NCI-H146 (cell line): ENCODE data around the gene DGCR8.
A peak's percentile ranks its signal among the peaks of the same experiment; 100 is the strongest.
"Not testable (repeated sequence)": the region's sequence is repeated elsewhere in the genome, so short reads cannot be mapped to it uniquely, and the experiment has no call there.

Experiments used
- DNase-seq: peaks from one replicate; lab custom pipeline; 2025; lab: John Stamatoyannopoulos, UW

Gene DGCR8

DNA sequence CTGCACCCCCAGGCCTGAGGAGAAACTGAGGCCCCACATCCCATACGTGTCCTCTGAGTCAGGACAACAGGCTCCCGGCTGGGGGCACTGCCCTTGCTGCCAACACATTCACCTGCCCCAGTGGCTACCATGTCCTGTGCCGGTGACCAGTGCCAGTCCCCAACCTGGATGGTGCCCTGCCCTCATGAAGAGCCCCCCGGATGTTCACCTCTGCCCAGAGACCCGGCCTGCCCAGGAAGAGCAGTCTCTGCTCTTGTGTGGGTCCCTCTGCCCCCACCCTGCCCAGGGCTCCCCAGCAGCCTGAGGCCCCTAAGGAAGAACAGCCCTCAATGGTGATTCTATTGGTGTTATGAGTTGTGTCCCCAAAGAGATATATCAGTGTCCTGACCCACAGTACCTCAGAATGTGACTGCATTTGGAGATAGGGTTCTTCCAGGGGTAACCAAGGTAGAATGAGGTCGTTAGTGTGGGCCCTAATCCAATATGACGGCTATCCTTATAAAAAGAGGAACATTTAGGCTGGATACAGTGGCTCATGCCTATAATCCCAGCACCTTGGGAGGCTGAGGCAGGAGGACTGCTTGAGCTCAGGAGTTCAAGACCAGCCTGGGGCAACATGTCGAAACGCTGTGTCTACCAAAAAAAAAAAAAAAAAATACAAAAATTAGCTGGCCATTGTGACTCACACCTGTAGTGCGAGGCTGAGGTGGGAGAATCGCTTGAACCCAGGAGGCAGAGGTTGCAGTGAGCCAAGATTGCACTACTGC is 13.2 kb upstream of the DGCR8 start:
- no peak for DNase-seq

DNA sequence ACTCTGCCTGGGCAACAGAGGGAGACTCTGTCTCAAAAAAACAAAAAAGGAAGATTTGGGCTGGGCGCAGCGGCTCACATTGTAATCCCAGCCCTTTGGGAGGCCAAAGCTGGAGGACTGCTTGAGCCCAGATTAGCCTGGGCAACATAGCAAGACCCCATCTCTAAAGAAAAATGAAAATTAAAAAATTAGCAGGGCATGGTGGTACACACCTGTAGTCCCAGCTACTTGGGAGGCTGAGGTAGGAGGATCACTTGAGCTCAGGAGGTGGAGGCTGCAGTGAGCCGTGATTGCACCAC is 12.7 kb upstream of the DGCR8 start:
- DNase-seq: not testable (repeated sequence)

DNA sequence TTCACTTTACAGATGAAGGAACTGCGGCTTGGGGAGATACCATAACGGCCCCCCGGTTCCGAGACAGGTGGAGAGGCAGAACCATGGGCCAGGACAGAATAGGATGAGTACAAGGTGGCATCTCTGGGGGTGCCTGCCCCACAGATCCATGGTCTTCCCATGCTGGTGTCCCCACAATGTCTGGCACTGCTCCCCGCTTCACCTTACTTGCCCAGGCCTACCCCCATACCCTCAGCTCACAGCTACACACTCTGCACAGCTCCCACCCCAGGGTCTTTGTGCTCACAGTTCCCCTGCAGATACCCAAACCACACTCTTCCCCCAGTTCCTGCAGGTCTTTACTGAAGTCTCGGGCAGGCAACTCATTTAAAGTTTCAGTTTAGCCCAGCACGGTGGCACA is 11.4 kb upstream of the DGCR8 start:
- DNase-seq: no peak

DNA sequence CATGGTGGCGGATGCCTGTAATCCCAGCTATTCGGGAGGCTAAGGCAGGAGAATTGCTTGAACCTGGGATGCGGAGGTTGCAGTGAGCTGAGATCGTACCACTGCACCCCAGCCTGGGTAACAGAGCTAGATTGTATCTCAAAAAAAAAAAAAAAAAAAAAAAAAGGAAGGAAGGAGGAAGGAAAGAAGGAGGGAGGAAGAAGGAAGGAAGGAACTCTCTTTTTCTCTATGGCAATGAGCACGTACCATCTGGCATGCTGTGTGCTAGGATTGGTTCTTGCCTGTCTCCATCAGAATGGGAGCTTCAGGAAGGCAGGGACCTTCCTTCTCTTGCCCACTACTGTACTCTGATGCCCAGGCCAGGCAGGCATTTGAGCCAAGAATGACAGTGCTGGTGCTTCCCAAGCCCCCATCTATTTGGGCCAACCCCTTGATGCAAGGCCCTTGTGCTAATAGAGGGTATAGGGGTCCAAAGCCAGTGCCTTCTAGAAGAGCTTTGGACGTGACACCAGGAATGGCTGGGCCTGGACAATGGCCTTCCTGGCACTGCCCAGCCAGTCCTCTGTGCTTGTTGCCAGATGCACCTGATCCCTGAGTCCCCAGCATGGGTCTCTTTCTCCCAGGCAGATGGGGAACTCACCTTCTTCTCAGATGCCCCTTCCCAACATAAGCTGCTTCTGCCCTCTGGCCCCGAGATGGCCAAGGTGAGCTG is 10.6 kb upstream of the DGCR8 start:
- no peak for DNase-seq

DNA sequence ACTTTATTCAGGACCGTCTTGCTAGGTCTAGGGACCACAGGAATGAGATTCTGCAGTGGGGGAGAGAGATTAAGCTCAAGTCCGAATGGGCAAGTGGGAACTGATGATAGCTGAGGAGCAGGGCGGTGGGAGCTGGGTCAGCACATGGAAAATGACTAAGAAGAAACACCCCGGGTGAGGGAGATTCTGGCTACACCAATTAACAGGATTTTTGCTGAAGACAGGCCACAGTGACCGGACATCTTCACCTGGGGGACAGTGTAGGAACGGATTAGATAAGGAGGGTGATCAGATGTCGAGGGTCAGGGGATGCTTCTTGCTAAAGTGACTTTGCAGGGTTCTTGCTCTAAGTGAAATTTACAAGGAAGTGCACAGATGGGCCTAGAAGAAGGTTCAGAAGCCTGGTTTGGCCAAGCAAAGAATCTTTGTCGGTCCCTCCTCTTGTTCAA is 8.5 kb upstream of the DGCR8 start:
- DNase-seq: no peak

DNA sequence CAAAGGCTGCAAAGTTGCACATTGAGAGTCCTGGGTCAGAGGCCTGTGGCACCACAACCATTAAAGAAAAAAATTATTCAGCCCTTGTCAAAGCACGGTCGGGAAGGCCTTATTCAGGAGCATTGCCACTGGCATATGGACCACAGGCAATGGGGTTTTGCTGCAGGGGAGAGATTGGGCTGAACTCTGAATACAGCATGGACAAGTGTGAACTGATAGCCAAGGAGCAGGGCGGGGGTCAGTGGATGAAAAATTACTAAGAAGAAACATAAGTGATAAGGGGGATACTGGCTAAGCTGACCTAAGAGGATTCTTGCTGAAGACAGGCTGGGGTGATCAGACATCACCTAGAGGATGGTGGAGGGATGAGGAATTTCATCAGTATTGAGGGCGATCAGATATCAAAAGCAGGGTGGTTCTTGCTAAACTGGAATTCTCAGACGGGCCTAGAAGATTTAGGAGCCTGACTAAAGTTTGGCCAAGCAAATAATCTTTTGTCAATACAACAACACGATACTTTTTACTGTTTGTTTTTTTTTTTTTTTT is 3.3 kb upstream of the DGCR8 start:
- DNase-seq: no peak

GRCh38 chr22:20080445-20080775 is 369 bp downstream of the DGCR8 start:
- DNase-seq: peak; percentile 63

DNA sequence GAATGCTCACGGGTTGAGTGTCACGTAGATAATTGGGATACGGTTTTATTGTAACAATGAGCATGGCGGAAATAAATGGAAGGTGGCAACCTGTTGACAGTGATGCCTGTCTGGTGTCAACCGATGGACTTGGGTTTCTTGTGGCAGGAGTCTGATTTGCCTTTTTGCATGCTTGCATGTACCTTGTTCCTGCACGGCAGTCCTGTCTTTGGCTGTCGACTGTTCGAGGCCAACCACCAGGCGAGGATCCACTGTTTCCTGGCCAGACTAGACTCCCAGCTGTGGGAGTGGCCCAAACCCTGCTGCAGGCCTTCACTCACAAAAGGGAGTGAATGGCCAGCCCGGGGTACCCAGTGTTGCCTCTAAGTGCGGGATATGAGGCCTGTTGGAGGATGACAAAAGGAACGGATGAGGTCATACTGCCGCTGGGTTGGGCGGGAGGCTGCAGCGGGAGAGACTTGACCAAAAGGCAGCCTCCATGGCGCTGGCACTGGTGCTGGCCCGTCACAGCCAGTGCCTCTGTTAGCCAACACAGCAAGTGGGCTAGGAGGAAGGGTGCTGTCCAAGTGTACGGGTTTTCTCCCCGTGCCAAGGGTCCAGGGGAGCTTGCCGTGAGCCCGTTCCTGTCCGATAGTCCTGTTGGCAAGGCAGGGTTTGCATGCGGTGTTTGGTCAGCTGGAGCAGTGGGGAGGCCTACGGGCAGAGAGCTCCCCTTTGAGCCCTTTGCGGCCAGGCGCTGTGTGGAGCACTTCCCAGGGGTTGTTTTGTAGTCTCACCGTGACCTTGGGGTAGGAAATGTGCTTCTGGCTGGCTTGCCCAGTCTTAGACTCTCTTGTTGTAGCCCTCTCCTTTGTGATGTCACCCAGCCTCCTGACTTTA is 974 bp downstream of the DGCR8 start:
- peak; percentile 50 for DNase-seq

GRCh38 chr22:20083157-20083890 is 3.3 kb downstream of the DGCR8 start:
- DNase-seq: no peak

GRCh38 chr22:20083891-20084546 is 4.0 kb downstream of the DGCR8 start:
- no peak for DNase-seq

- DNase-seq: peak; percentile 11
Measured at GRCh38 chr22:20084547-20085413, 4.7 kb downstream of the DGCR8 start.

DNA sequence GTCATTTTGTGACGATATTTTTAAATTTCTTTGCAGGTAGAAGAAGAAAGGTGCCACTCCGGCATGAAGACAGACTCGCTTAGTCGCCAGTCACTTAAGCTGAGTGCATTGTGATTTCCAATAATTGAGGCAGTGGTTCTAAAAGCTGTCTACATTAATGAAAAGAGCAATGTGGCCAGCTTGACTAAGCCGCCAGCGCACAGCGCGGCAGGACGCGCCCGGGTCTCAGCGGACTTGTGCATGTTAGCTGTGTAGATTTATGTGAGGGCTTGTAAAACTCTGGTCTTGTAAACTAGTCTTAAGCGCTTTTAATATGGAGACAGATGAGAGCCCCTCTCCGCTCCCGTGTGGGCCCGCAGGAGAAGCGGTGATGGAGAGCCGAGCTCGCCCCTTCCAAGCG is 5.6 kb downstream of the DGCR8 start:
- no peak for DNase-seq

DNA sequence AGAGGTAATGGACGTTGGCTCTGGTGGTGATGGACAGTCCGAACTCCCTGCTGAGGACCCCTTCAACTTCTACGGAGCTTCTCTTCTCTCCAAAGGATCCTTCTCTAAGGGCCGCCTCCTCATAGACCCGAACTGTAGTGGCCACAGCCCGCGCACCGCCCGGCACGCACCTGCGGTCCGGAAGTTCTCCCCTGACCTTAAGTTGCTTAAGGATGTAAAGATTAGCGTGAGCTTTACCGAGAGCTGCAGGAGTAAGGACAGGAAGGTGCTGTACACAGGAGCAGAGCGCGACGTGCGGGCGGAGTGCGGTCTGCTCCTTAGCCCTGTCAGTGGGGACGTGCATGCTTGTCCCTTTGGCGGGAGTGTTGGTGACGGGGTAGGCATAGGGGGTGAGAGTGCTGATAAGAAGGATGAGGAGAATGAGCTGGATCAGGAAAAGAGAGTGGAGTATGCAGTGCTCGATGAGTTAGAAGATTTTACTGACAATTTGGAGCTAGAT is 6.1 kb downstream of the DGCR8 start:
- no peak for DNase-seq

GRCh38 chr22:20086763-20087162 is 6.7 kb downstream of the DGCR8 start:
- DNase-seq: no peak

DNA sequence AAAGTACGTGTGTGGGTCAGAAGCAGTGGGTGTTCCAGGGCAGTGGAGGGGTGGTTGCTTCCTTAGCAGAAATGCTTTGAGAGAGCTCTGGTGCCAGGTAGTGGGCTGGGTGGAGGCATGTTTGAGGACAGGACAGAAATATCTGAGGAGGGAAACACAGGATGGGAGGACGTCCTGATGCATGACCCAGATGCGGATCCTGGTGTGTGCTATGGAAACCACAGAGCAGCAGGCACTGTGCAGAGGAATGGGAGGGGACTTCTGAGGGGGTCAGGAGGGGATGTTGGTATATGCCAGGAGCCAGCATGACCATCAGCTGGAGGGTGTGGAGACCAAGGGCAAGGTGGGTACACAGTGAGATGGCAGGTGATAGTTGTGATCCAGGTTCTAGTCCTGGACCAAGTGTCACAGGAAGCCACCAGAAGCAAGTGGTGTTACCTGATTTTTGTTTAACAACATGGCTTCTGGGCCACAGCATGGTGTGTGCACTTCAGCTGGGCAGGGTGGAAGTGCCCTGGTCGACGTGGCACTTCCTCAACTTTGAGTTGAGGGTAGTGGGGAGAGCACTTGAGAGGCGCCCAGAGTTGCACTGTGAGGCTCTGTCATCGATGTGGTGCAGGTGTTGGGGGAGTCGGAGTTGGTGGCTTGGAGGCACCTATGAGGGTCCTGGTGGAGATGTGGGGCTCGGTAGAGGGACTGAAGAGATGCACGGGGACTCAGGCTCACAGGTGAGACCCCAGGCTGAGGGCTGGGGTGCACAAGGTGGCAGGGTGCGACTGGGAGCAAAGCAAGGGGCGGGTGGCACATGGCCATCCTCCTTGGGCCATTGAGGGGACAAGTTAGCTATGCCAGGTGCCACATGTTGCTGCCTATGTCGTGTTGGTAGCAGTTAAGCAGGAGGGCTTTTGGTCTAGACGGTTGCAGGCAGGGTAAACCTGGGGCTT is 7.5 kb downstream of the DGCR8 start:
- DNase-seq: no peak

DNA sequence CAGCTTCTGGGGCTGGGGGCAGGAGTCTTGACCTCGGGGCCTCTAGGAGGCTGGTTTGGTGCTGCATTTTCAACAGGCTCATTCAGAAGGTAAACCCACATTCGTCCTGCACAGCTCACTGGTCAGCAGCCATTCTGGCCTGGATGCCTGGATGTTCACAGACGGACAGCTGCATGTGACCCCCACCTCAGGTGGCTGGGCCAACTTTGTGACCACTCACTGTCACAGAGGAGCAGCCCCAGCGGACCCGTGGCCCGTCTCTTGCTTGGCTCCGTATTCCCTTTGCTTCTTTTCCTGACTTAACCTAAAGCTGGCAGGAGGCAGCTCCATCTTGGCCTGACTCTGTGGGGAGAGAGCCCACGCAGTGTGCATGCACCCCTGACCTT is 8.2 kb downstream of the DGCR8 start:
- DNase-seq: no peak

GRCh38 chr22:20089226-20089976 is 9.4 kb downstream of the DGCR8 start:
- no peak for DNase-seq

- DNase-seq: no peak
Measured at GRCh38 chr22:20089977-20090729, 10.1 kb downstream of the DGCR8 start.
